ENCODE results near the gene HOXB9. TPM values are rescaled to one million over a fixed set of nuclear protein-coding genes. Genes with fewer than 3 reads are reported as not detected.

The HOXB9 gene
- total RNA-seq (2014; rRNA removed; shearing (Covaris generic)) (not detected in 2 replicates), total RNA-seq (2022) (not detected in 2 replicates), Bru-seq, nascent RNA (percentile 17 among the genes with signal in this experiment), BruChase-seq, experiment 1, labeled RNA remaining after a 6-hour chase (not detected), BruChase-seq, experiment 2, labeled RNA remaining after a 2-hour chase (percentile 17 among the genes with signal in this experiment)
- long read RNA-seq, result 0 reads

DNA sequence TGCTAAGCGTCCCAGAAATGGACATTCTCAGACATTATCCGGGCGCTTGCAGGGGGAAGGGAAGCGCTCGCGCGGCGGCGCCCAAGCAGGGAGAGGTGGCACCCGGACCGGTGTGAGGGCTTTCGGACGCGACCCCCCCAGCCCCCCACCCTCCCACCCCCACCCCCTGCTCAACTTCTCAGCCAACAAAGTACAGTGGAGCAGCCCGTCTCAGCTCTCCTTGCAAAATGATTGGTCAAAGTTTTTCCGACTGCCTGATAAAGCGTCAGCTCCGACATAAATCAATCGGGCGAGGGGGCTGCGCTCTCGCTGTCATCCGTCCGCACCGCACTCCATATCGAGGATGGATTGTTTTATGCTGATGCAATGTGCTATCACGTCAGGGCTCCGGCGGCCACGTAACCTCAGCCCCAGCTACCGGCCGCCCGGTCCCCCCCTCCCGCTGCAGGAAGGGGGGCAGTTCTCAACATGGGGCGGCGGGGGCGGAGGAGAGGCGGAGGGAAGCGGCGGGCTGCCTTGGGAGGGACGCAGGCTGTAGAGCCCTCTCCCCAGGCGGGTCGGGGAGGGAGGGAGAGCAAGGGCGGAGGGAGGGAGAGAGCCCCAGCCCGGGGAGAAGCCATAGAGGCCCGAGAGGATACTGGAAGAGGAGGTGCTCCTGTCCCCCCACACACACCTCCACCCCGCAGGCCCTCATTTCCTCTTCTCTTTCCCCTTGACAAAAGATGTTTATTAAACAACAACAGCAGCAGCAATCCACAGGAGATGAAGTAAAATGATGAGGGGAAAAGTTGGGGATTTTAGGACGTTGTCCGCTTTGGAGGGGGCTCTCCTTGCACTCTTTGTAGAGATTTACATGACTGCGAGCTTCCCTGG, at the start of gene HOXB9:
TSS of gene HOXB9 (minus strand) at position 114 of the 873 bp plus-strand sequence. CDS start at position 25, 89 bp downstream.
- no peak for DNase-seq (ENCODE audit: low spot score)
- CTCF ChIA-PET (ENCODE audit: unreplicated experiment), result no interaction called here

DNA sequence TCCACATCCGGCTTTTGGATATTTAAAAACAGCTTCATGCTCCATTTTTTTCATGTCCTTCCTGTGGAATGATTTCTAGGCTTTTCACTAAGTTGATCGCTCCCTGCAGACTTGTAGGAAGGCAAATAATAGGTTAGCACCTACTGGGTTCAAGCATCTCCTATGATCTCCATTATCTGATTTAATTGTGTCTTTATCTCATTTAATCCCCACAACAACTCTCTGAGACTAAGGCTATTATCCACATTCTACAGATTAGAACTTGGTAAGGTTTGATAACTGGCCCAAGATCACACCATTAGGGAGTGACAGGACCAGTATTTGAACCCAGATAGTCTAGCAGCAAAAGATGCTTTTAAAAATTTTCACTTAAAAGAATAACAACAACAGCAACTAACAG, 46.2 kb upstream of the HOXB9 start:
- intact Hi-C loops (cut with micrococcal nuclease; ENCODE audit: unreplicated experiment), result no loop called here

More for the DNA sequence above, at the start of gene HOXB9:
- Histone ChIP-seq H2AFZ (ENCODE audit: low read length) (no peak within 1 kb of the TSS), H3K4me2 (ENCODE audit: low read length) (no peak within 1 kb of the TSS), H3K79me2 (ENCODE audit: insufficient read depth, low read depth, low read length) (no peaks in the 10 kb centered on the region), H3K27ac (ENCODE audit: low read depth, low read length, poor library complexity, severe bottlenecking) (no peak within 1 kb of the TSS), H3K9me3 (ENCODE audit: low read length) (no peaks in the 10 kb centered on the region), H3K4me1 (ENCODE audit: insufficient read depth, low read length, poor library complexity, severe bottlenecking) (no peaks in the 10 kb centered on the region), H4K20me1 (ENCODE audit: insufficient read depth, low read length) (no peaks in the 10 kb centered on the region), H3K4me3 (ENCODE audit: low read depth, low read length, poor library complexity, severe bottlenecking) (no peak within 1 kb of the TSS), H3K9me2 (ENCODE audit: insufficient read depth, low read length) (no peaks in the 10 kb centered on the region), H3K36me3 (ENCODE audit: insufficient read depth, low read length) (no peaks in the 10 kb centered on the region)
- no peak for TF ChIP-seq EZH2phosphoT487 (IDR thresholded peaks at IDR 0.05; ENCODE audit: borderline replicate concordance, low read depth, low read length)
- TF ChIP-seq, protein P1, sequence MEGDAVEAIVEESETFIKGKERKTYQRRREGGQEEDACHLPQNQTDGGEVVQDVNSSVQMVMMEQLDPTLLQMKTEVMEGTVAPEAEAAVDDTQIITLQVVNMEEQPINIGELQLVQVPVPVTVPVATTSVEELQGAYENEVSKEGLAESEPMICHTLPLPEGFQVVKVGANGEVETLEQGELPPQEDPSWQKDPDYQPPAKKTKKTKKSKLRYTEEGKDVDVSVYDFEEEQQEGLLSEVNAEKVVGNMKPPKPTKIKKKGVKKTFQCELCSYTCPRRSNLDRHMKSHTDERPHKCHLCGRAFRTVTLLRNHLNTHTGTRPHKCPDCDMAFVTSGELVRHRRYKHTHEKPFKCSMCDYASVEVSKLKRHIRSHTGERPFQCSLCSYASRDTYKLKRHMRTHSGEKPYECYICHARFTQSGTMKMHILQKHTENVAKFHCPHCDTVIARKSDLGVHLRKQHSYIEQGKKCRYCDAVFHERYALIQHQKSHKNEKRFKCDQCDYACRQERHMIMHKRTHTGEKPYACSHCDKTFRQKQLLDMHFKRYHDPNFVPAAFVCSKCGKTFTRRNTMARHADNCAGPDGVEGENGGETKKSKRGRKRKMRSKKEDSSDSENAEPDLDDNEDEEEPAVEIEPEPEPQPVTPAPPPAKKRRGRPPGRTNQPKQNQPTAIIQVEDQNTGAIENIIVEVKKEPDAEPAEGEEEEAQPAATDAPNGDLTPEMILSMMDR (conservative IDR thresholded peaks at IDR 0.05; ENCODE audit: low read length), result no peak
- POLR2A ChIA-PET, result no interaction called here
- intact Hi-C loops (cut with micrococcal nuclease; ENCODE audit: unreplicated experiment), result no loop called here
- BruUV-seq (replicated peaks), result no TSS peak

More for the DNA sequence above, 46.2 kb upstream of the HOXB9 start:
- TF ChIP-seq, protein P1 (conservative IDR thresholded peaks at IDR 0.05; ENCODE audit: low read length), result no peak
- no peak for TF ChIP-seq EZH2phosphoT487 (IDR thresholded peaks at IDR 0.05; ENCODE audit: borderline replicate concordance, low read depth, low read length)
- Histone ChIP-seq H4K20me1 (ENCODE audit: insufficient read depth, low read length) (no peaks in the 10 kb centered on the region), H3K4me1 (ENCODE audit: insufficient read depth, low read length, poor library complexity, severe bottlenecking) (no peaks in the 10 kb centered on the region), H3K9me3 (ENCODE audit: low read length) (no peaks in the 10 kb centered on the region), H2AFZ (ENCODE audit: low read length) (no peak overlapping the region), H3K4me3 (ENCODE audit: low read depth, low read length, poor library complexity, severe bottlenecking) (no peak overlapping the region), H3K36me3 (ENCODE audit: insufficient read depth, low read length) (no peaks in the 10 kb centered on the region), H3K4me2 (ENCODE audit: low read length) (no peak overlapping the region), H3K27ac (ENCODE audit: low read depth, low read length, poor library complexity, severe bottlenecking) (no peak overlapping the region), H3K79me2 (ENCODE audit: insufficient read depth, low read depth, low read length) (no peaks in the 10 kb centered on the region), H3K9me2 (ENCODE audit: insufficient read depth, low read length) (no peaks in the 10 kb centered on the region)
- DNase-seq (ENCODE audit: low spot score), result no peak
- BruUV-seq (replicated peaks), result no TSS peak
- ChIA-PET CTCF (ENCODE audit: unreplicated experiment) (no interaction called here), POLR2A (no interaction called here)
